ENCODE results near the gene SLC12A9.

SLC12A9 gene

GRCh38 chr7:100911484-100911883 is 59.0 kb downstream of the SLC12A9 start:
- peaks cover 3% of the 10 kb centered on the region; the same call in 1 of the 2 replicates for H3K9me3 ChIP-seq (ENCODE audit: low read length)
- no peaks in the 10 kb centered on the region for H3F3A ChIP-seq (ENCODE audit: insufficient read depth, low read length)
- no peaks in the 10 kb centered on the region for H3K36me3 ChIP-seq (ENCODE audit: insufficient read depth, low read length)
- no peak overlapping the region for H3K9ac ChIP-seq (ENCODE audit: low read length)
- TF ChIP-seq EZH2 (IDR thresholded peaks at IDR 0.05; ENCODE audit: borderline replicate concordance, low read length) (no peak), CTCF (IDR thresholded peaks at IDR 0.05; ENCODE audit: low read length) (no peak)
- no peak overlapping the region for H3K4me3 ChIP-seq (ENCODE audit: low read depth, low read length, poor library complexity, severe bottlenecking)
- no peaks in the 10 kb centered on the region for H4K20me1 ChIP-seq (ENCODE audit: insufficient read depth, low read length)
- no peak overlapping the region for H3K27ac ChIP-seq (ENCODE audit: low read depth, low read length, poor library complexity, severe bottlenecking)
- no peaks in the 10 kb centered on the region for H3K9me2 ChIP-seq (ENCODE audit: low read depth, low read length)
- H2AFZ ChIP-seq (ENCODE audit: low read length) = no peak overlapping the region
- no peak overlapping the region for H3K4me2 ChIP-seq (ENCODE audit: low read length)
- no peaks in the 10 kb centered on the region; the same call in 1 of the 2 replicates for H3K27me3 ChIP-seq (ENCODE audit: insufficient read depth, low read length)
- H3K4me1 ChIP-seq (ENCODE audit: insufficient read depth, low read length, severe bottlenecking) = no peaks in the 10 kb centered on the region
- H3K79me2 ChIP-seq (ENCODE audit: insufficient read depth, low read length) = no peaks in the 10 kb centered on the region

- Histone ChIP-seq H3K27me3 (ENCODE audit: insufficient read depth, low read length) (no peaks in the 10 kb centered on the region), H3K9me3 (ENCODE audit: low read length) (no peaks in the 10 kb centered on the region), H3K9ac (ENCODE audit: low read length) (no peak overlapping the region), H3K27ac (ENCODE audit: low read depth, low read length, poor library complexity, severe bottlenecking) (no peak overlapping the region), H3K36me3 (ENCODE audit: insufficient read depth, low read length) (no peaks in the 10 kb centered on the region), H4K20me1 (ENCODE audit: insufficient read depth, low read length) (no peaks in the 10 kb centered on the region), H3K4me2 (ENCODE audit: low read length) (no peak overlapping the region), H2AFZ (ENCODE audit: low read length) (no peak overlapping the region), H3F3A (ENCODE audit: insufficient read depth, low read length) (no peaks in the 10 kb centered on the region), H3K79me2 (ENCODE audit: insufficient read depth, low read length) (no peaks in the 10 kb centered on the region), H3K9me2 (ENCODE audit: low read depth, low read length) (no peaks in the 10 kb centered on the region), H3K4me3 (ENCODE audit: low read depth, low read length, poor library complexity, severe bottlenecking) (no peak overlapping the region), H3K4me1 (ENCODE audit: insufficient read depth, low read length, severe bottlenecking) (no peaks in the 10 kb centered on the region)
- no peak for TF ChIP-seq EZH2 (IDR thresholded peaks at IDR 0.05; ENCODE audit: borderline replicate concordance, low read length)
- no peak for TF ChIP-seq CTCF (IDR thresholded peaks at IDR 0.05; ENCODE audit: low read length)
Observed at GRCh38 chr7:100914208-100914878, 61.8 kb downstream of the SLC12A9 start.

GRCh38 chr7:100914879-100915447 is 62.5 kb downstream of the SLC12A9 start:
- Histone ChIP-seq H2AFZ (ENCODE audit: low read length) (no peak overlapping the region), H3K4me2 (ENCODE audit: low read length) (no peak overlapping the region), H4K20me1 (ENCODE audit: insufficient read depth, low read length) (no peaks in the 10 kb centered on the region), H3K4me3 (ENCODE audit: low read depth, low read length, poor library complexity, severe bottlenecking) (no peak overlapping the region), H3K79me2 (ENCODE audit: insufficient read depth, low read length) (no peaks in the 10 kb centered on the region), H3K27me3 (ENCODE audit: insufficient read depth, low read length) (no peaks in the 10 kb centered on the region), H3K4me1 (ENCODE audit: insufficient read depth, low read length, severe bottlenecking) (no peaks in the 10 kb centered on the region), H3K9me3 (ENCODE audit: low read length) (no peaks in the 10 kb centered on the region), H3K27ac (ENCODE audit: low read depth, low read length, poor library complexity, severe bottlenecking) (no peak overlapping the region), H3F3A (ENCODE audit: insufficient read depth, low read length) (no peaks in the 10 kb centered on the region), H3K9ac (ENCODE audit: low read length) (no peak overlapping the region), H3K9me2 (ENCODE audit: low read depth, low read length) (no peaks in the 10 kb centered on the region), H3K36me3 (ENCODE audit: insufficient read depth, low read length) (no peaks in the 10 kb centered on the region)
- TF ChIP-seq EZH2 (IDR thresholded peaks at IDR 0.05; ENCODE audit: borderline replicate concordance, low read length) (no peak), CTCF (IDR thresholded peaks at IDR 0.05; ENCODE audit: low read length) (no peak)
